Progenitor cell of endocrine pancreas (in vitro differentiated cells): ENCODE results near the gene C1orf21. TPM values are rescaled to one million over a fixed set of nuclear protein-coding genes. Genes with fewer than 3 reads are reported as not detected.

ENCODE experiments used
- DNase-seq: peaks from one replicate; pipeline ENCODE4 v3.0.0; 2021; ENCODE audit warnings: low spot score; ENCODE audit not compliant: unreplicated experiment
- H3K27ac Mint-ChIP-seq: 2 replicates; pipeline ENCODE4 v1.8.0; 2021; ENCODE audit warnings: mild to moderate bottlenecking, moderate library complexity, mixed read lengths
- H3K27me3 Mint-ChIP-seq: 2 replicates; pipeline ENCODE4 v1.8.0; 2021; ENCODE audit warnings: mixed read lengths
- H3K36me3 Mint-ChIP-seq: 2 replicates; pipeline ENCODE4 v1.8.0; 2022; ENCODE audit warnings: mixed read lengths; ENCODE audit not compliant: insufficient read depth
- H3K4me1 Mint-ChIP-seq: 2 replicates; pipeline ENCODE4 v1.8.0; 2021; ENCODE audit warnings: low read depth, mixed read lengths
- H3K4me3 Mint-ChIP-seq: 2 replicates; pipeline ENCODE4 v1.8.0; 2021; ENCODE audit warnings: low read depth, mild to moderate bottlenecking, moderate library complexity, mixed read lengths
- H3K9me3 Mint-ChIP-seq: 2 replicates; pipeline ENCODE4 v1.8.0; 2021; ENCODE audit warnings: low read depth, mixed read lengths
- CTCF ChIP-seq: fragments of 200-600 bp; sonication (generic); IDR thresholded peaks from one replicate; pipeline ENCODE4 v1.5.0; 2021; ENCODE audit warnings: antibody characterized with exemption, mild to moderate bottlenecking; ENCODE audit not compliant: unreplicated experiment
- total RNA-seq: library from RNA; stranded (reverse); gene quantifications from 2 replicates; pipeline ENCODE4 v1.2.1, GENCODE V29; 2021

C1orf21 gene
- total RNA-seq, 1 donor from 2014 or later, result 10.0 TPM

GRCh38 chr1:184393962-184394361, 7.1 kb downstream of the C1orf21 start:
- Mint-ChIP-seq H3K27me3 (peaks cover 33% of the 10 kb centered on the region), H3K9me3 (no peaks in the 10 kb centered on the region), H3K4me3 (no peak overlapping the region), H3K4me1 (peaks cover 6% of the 10 kb centered on the region), H3K27ac (no peak overlapping the region), H3K36me3 (no peaks in the 10 kb centered on the region)
- TF ChIP-seq CTCF, result no peak
- no peak for DNase-seq

- H3K27ac Mint-ChIP-seq, result no peak overlapping the region
- no peak overlapping the region for H3K4me3 Mint-ChIP-seq
- TF ChIP-seq CTCF, result no peak
- no peaks in the 10 kb centered on the region for H3K9me3 Mint-ChIP-seq
- DNase-seq, result no peak
- no peaks in the 10 kb centered on the region for H3K36me3 Mint-ChIP-seq
- peaks cover 19% of the 10 kb centered on the region for H3K27me3 Mint-ChIP-seq
- H3K4me1 Mint-ChIP-seq, result peaks cover 4% of the 10 kb centered on the region
Observed at GRCh38 chr1:184395370-184395769, 8.5 kb downstream of the C1orf21 start.

- Mint-ChIP-seq H3K4me1 (peaks cover 4% of the 10 kb centered on the region), H3K4me3 (no peak overlapping the region), H3K36me3 (no peaks in the 10 kb centered on the region), H3K27ac (no peak overlapping the region), H3K27me3 (peaks cover 13% of the 10 kb centered on the region), H3K9me3 (no peaks in the 10 kb centered on the region)
- DNase-seq, result no peak
- no peak for TF ChIP-seq CTCF
Observed at GRCh38 chr1:184395937-184396480, 9.2 kb downstream of the C1orf21 start.

- Mint-ChIP-seq H3K4me3 (no peak overlapping the region), H3K27ac (no peak overlapping the region), H3K9me3 (no peaks in the 10 kb centered on the region), H3K4me1 (peaks cover 4% of the 10 kb centered on the region), H3K27me3 (peaks cover 7% of the 10 kb centered on the region), H3K36me3 (no peaks in the 10 kb centered on the region)
- DNase-seq, result no peak
- no peak for TF ChIP-seq CTCF
Observed at GRCh38 chr1:184399192-184399847, 12.5 kb downstream of the C1orf21 start.

GRCh38 chr1:184403961-184404726, 17.3 kb downstream of the C1orf21 start:
- no peaks in the 10 kb centered on the region for H3K9me3 Mint-ChIP-seq
- no peak overlapping the region for H3K4me3 Mint-ChIP-seq
- H3K27ac Mint-ChIP-seq, result no peak overlapping the region
- H3K27me3 Mint-ChIP-seq, result no peaks in the 10 kb centered on the region
- no peaks in the 10 kb centered on the region for H3K36me3 Mint-ChIP-seq
- TF ChIP-seq CTCF, result no peak
- no peak for DNase-seq
- peaks cover 19% of the 10 kb centered on the region for H3K4me1 Mint-ChIP-seq
